Endothelial cell (in vitro differentiated cells): Measurements from ENCODE around the gene GEMIN5. TPM values are rescaled to one million over a fixed set of nuclear protein-coding genes. Genes with fewer than 3 reads are reported as not detected.
"Not testable (repeated sequence)": the region's sequence is repeated elsewhere in the genome, so short reads cannot be mapped to it uniquely, and the experiment has no call there.

ENCODE experiments used
- DNase-seq: peaks from one replicate; pipeline ENCODE4 v3.0.0; 2021; ENCODE audit warnings: low spot score
- H3K27ac Mint-ChIP-seq: one replicate; pipeline ENCODE4 v1.8.0; 2021; ENCODE audit warnings: mixed read lengths, inconsistent platforms; ENCODE audit not compliant: unreplicated experiment
- H3K27me3 Mint-ChIP-seq: one replicate; pipeline ENCODE4 v1.8.0; 2021; ENCODE audit warnings: mild to moderate bottlenecking, moderate library complexity, mixed read lengths, inconsistent platforms; ENCODE audit not compliant: unreplicated experiment
- H3K36me3 Mint-ChIP-seq: one replicate; pipeline ENCODE4 v1.8.0; 2021; ENCODE audit warnings: mild to moderate bottlenecking, low read depth, mixed read lengths, inconsistent platforms; ENCODE audit not compliant: unreplicated experiment
- H3K4me1 Mint-ChIP-seq: one replicate; pipeline ENCODE4 v1.8.0; 2021; ENCODE audit warnings: mild to moderate bottlenecking, mixed read lengths, inconsistent platforms; ENCODE audit not compliant: unreplicated experiment
- H3K4me3 Mint-ChIP-seq: one replicate; pipeline ENCODE4 v1.8.0; 2021; ENCODE audit warnings: mild to moderate bottlenecking, mixed read lengths, inconsistent platforms; ENCODE audit not compliant: unreplicated experiment
- H3K9me3 Mint-ChIP-seq: one replicate; pipeline ENCODE4 v1.8.0; 2021; ENCODE audit warnings: mixed read lengths, inconsistent platforms; ENCODE audit not compliant: unreplicated experiment
- total RNA-seq: library from RNA; stranded (reverse); fragmentation: NEBNext Ultra II Directional; extraction: Animal tissue kit (Norgen Biotek cat#: 25700); gene quantifications from one replicate; pipeline ENCODE4 v1.2.1, GENCODE V29; 2021; ENCODE audit not compliant: unreplicated experiment
- TF ChIP-seq, protein P1 (sequence below): fragments of 200-600 bp; sonication (generic); IDR thresholded peaks from one replicate; pipeline ENCODE4 v1.5.0; 2021; ENCODE audit warnings: antibody characterized with exemption; ENCODE audit not compliant: unreplicated experiment

Gene GEMIN5
- total RNA-seq, 1 donor from 2014 or later = 16.9 TPM

DNA sequence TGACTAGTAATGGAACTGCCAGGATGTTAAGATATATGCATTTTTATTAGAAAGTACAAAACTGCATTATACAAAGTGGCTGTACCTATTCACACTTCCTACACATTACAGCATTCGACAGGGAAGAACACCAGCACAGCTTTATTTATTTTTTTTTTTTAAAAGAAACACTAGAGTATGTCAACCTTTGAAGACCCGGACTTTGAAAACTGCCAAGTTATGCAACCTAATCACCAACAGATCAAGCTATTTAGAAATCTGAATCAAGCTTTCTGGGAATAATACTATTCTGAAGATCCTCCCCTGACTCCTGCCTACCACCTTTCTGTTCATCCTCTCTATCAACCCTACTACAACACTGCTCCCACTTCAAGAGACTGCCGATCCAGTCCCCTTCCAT is 4.5 kb downstream of the GEMIN5 start:
- no peaks in the 10 kb centered on the region for H3K9me3 Mint-ChIP-seq
- H3K4me3 Mint-ChIP-seq = no peak overlapping the region
- no peaks in the 10 kb centered on the region for H3K4me1 Mint-ChIP-seq
- no peak overlapping the region for H3K27ac Mint-ChIP-seq
- peaks cover 11% of the 10 kb centered on the region for H3K36me3 Mint-ChIP-seq
- H3K27me3 Mint-ChIP-seq = peaks cover 2% of the 10 kb centered on the region
- DNase-seq = no peak
- TF ChIP-seq, protein P1, sequence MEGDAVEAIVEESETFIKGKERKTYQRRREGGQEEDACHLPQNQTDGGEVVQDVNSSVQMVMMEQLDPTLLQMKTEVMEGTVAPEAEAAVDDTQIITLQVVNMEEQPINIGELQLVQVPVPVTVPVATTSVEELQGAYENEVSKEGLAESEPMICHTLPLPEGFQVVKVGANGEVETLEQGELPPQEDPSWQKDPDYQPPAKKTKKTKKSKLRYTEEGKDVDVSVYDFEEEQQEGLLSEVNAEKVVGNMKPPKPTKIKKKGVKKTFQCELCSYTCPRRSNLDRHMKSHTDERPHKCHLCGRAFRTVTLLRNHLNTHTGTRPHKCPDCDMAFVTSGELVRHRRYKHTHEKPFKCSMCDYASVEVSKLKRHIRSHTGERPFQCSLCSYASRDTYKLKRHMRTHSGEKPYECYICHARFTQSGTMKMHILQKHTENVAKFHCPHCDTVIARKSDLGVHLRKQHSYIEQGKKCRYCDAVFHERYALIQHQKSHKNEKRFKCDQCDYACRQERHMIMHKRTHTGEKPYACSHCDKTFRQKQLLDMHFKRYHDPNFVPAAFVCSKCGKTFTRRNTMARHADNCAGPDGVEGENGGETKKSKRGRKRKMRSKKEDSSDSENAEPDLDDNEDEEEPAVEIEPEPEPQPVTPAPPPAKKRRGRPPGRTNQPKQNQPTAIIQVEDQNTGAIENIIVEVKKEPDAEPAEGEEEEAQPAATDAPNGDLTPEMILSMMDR = no peak

DNA sequence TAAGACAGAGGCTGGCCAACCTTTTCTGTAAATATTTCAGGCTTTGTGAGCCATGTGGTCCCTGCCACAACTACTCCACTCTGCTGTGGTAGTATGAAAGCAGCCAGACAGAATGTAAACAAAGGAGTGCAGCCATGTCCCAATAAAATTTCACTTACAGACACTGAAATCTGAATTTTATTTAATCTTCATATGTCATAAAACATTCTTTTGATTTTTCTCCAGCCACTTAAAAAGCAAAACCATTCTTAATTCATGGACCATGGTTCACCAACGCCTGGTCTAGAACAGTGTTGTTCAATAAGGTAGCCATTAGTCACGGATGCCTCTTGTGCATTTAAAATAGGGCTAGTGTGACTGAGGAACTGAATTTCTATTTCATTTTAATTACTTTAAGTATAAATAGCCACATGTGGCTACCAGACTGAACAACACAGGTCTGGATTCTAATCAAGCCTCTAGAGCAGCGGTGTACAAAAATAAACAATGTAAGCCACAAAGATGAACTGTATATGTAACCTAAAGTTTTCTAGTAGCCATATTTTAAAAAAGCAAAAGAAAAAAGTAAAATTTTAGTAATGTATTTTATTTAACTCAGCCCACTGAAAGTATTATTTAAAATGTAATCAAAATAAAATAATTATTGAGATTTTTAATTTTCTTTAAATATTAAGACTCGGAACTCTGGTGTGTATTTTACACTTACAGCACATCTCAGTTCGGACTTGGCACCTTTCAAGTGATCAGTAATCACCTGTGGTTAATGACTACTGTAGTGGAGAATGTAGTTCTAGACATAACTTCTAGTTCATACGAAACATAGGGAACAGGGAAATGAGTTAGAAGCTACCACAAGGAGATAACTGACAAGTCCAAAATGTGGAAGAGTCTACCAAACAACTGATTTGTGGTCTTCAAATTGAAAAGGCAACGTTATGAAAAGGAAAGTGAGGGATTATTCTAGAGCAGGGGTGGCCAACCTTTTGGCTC is 14.3 kb downstream of the GEMIN5 start:
- H3K36me3 Mint-ChIP-seq = peaks cover 25% of the 10 kb centered on the region
- no peak overlapping the region for H3K4me3 Mint-ChIP-seq
- TF ChIP-seq, protein P1 = no peak
- H3K4me1 Mint-ChIP-seq = no peaks in the 10 kb centered on the region
- no peaks in the 10 kb centered on the region for H3K27me3 Mint-ChIP-seq
- H3K27ac Mint-ChIP-seq = no peak overlapping the region
- no peaks in the 10 kb centered on the region for H3K9me3 Mint-ChIP-seq
- no peak for DNase-seq

DNA sequence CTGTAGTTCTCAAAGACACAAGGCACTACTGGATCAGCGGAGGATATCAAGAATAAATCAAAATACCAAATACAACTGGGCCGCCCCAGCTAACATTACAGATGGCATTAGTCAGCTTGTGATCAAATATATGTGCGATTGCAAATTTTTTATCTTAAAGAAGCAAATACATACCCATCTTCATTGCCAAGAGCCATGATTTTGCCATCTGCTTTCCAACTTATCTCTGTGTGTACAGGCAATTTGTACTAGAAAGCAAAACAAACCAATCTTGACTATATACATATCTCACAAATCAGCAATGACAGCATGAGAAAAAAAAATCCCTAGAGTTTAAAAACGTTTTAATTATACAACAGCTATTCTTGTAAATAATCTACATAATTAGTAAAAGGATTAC is 20.3 kb downstream of the GEMIN5 start:
- Mint-ChIP-seq H3K4me3 (no peak overlapping the region), H3K4me1 (no peaks in the 10 kb centered on the region), H3K9me3 (no peaks in the 10 kb centered on the region), H3K36me3 (peaks cover 5% of the 10 kb centered on the region), H3K27ac (no peak overlapping the region), H3K27me3 (no peaks in the 10 kb centered on the region)
- no peak for DNase-seq
- TF ChIP-seq, protein P1 = no peak

DNA sequence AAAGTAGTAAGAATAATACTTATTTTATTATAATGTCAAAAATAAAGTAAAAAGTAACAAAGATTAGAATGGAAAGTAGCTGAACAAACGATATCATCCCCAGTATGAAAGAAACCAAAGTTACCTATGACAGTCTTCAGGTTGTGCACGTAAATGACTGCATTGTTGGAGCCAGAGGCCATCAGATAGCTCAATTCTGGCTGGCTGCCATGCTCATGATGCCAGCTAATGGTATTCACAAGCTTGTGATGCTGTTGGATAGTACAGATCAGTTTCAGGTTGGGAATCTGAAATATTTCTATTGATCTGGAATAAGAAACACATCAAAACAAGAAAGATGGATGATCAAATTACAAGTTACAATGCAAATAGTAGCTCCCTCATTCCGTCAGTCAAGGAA is 21.1 kb downstream of the GEMIN5 start:
- DNase-seq = no peak
- H3K27ac Mint-ChIP-seq = no peak overlapping the region

DNA sequence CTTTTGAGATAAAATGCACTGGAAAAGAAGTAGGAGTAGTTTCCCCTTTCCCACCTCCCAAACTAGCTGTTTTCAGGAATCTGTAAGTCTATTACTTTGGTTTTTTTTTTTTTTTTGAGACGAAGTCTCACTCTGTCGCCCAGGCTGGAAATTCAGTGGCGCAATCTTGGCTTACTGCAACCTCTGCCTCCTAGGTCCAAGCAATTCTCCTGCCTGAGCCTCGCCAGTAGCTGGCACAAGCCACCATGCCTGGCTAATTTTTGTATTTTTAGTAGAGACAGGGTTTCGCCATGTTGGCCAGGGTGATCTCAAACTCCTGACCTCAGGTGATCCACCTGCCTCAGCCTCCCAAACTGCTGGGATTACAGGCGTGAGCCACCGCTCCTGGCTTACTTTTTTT is 32.4 kb downstream of the GEMIN5 start:
- not testable (repeated sequence) for H3K27ac Mint-ChIP-seq, H3K4me1 Mint-ChIP-seq, H3K9me3 Mint-ChIP-seq, H3K4me3 Mint-ChIP-seq, DNase-seq, H3K27me3 Mint-ChIP-seq
- peaks cover 17% of the 10 kb centered on the region for H3K36me3 Mint-ChIP-seq

More for the DNA sequence above, 21.1 kb downstream of the GEMIN5 start:
- Mint-ChIP-seq H3K9me3 (no peaks in the 10 kb centered on the region), H3K4me3 (peak overlapping the region; percentile 38), H3K4me1 (no peaks in the 10 kb centered on the region), H3K36me3 (peaks cover 9% of the 10 kb centered on the region), H3K27me3 (no peaks in the 10 kb centered on the region)
- TF ChIP-seq, protein P1 = no peak
